ENCODE measurements around the gene BANF2.

BANF2 gene

DNA sequence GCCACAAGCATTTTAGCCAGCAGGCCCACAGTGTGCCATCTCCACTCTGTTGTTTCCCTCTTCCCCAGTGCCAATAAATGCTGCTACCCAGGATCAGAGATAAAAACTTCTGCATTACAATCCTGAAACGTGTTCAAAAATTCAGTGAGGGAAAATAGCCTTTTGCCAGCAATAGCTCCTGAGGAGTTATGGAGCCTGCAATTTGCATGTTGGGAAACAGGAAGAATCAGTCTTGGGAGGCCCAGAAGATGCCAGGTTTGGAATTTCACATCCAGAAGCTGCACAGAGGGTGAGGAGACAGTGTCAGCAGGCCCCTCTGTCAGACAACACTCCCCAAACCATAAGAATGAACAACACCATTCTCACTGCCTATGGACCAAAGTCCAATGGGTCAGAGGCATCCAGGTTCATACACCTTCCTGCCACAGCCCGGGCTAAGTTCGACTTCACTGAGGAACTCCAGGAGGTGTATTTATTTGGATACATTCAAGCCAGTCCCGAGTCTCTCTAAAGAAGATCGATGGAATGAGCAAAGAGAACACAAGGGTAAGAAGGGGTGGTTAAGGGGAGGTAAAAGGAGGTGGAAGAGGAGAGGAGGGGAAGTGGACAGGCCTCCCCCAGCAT lies 38.5 kb upstream of the BANF2 start:
- no peak overlapping the region for H3K4me3 ChIP-seq (ENCODE audit: low read depth, low read length)
- DNase-seq (ENCODE audit: low read depth) = no peak
- TF ChIP-seq MYC (IDR thresholded peaks at IDR 0.05; ENCODE audit: low read depth, low read length) (no peak), MAX (IDR thresholded peaks at IDR 0.05; ENCODE audit: low read depth, low read length) (no peak), POLR2A (IDR thresholded peaks at IDR 0.05; ENCODE audit: extremely low read depth, insufficient read length) (no peak)
- TF ChIP-seq, protein P1, sequence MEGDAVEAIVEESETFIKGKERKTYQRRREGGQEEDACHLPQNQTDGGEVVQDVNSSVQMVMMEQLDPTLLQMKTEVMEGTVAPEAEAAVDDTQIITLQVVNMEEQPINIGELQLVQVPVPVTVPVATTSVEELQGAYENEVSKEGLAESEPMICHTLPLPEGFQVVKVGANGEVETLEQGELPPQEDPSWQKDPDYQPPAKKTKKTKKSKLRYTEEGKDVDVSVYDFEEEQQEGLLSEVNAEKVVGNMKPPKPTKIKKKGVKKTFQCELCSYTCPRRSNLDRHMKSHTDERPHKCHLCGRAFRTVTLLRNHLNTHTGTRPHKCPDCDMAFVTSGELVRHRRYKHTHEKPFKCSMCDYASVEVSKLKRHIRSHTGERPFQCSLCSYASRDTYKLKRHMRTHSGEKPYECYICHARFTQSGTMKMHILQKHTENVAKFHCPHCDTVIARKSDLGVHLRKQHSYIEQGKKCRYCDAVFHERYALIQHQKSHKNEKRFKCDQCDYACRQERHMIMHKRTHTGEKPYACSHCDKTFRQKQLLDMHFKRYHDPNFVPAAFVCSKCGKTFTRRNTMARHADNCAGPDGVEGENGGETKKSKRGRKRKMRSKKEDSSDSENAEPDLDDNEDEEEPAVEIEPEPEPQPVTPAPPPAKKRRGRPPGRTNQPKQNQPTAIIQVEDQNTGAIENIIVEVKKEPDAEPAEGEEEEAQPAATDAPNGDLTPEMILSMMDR (IDR thresholded peaks at IDR 0.05; ENCODE audit: low read depth, low read length) = no peak

GRCh38 chr20:17662333-17663039 lies 37.3 kb upstream of the BANF2 start:
- TF ChIP-seq MAX (IDR thresholded peaks at IDR 0.05; ENCODE audit: low read depth, low read length) (peak; percentile 73; the same call in 1 of the 2 replicates), POLR2A (IDR thresholded peaks at IDR 0.05; ENCODE audit: extremely low read depth, insufficient read length) (no peak), MYC (IDR thresholded peaks at IDR 0.05; ENCODE audit: low read depth, low read length) (0 out of 2 replicates have a peak, but pooled peaks have one; percentile 40)
- TF ChIP-seq, protein P1 (IDR thresholded peaks at IDR 0.05; ENCODE audit: low read depth, low read length) = no peak
- no peak overlapping the region for H3K4me3 ChIP-seq (ENCODE audit: low read depth, low read length)
- peak; percentile 93 for DNase-seq (ENCODE audit: low read depth)

DNA sequence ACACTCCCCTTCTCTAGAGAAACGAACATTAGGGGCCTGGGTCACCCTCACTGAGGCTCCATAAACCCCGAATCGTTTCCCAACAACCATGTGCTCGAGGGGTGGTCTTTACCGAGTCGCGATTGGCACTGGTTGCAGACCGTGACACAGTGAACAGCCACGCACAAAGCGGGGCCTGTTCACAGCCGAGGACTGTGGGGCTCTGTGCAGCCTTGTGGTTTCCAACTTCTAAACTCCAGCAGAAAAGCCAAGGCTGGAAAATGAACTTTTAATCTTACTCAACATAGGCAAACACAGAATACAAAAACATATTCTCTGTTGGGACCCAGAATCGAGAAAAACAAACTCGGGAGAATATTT lies 36.7 kb upstream of the BANF2 start:
- no peak for TF ChIP-seq MAX (IDR thresholded peaks at IDR 0.05; ENCODE audit: low read depth, low read length)
- TF ChIP-seq POLR2A (IDR thresholded peaks at IDR 0.05; ENCODE audit: extremely low read depth, insufficient read length) = no peak
- TF ChIP-seq, protein P1 (IDR thresholded peaks at IDR 0.05; ENCODE audit: low read depth, low read length) = no peak
- no peak for TF ChIP-seq MYC (IDR thresholded peaks at IDR 0.05; ENCODE audit: low read depth, low read length)
- no peak for DNase-seq (ENCODE audit: low read depth)
- H3K4me3 ChIP-seq (ENCODE audit: low read depth, low read length) = no peak overlapping the region

DNA sequence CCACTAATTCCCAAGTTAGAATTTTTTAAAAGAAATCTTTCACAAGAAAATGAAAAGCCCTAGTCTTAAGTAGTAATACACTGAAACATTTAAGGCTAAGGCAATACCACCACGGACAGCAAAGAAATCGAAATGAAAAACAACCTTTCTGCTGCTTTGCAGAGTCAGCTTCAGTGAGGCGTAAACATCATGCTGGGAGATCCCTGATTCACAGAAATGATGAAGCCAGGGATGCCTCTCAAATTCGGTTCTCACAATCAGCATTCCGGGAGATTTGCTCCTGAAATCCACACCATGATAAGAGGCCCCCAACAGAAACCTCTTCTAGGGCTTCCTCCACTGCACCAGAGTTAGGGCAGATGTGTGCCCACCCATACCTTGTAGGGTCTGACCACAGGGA lies 36.3 kb upstream of the BANF2 start:
- TF ChIP-seq POLR2A (IDR thresholded peaks at IDR 0.05; ENCODE audit: extremely low read depth, insufficient read length) (no peak), MYC (IDR thresholded peaks at IDR 0.05; ENCODE audit: low read depth, low read length) (no peak), MAX (IDR thresholded peaks at IDR 0.05; ENCODE audit: low read depth, low read length) (no peak)
- TF ChIP-seq, protein P1 (IDR thresholded peaks at IDR 0.05; ENCODE audit: low read depth, low read length) = no peak
- no peak overlapping the region for H3K4me3 ChIP-seq (ENCODE audit: low read depth, low read length)
- DNase-seq (ENCODE audit: low read depth) = no peak

DNA sequence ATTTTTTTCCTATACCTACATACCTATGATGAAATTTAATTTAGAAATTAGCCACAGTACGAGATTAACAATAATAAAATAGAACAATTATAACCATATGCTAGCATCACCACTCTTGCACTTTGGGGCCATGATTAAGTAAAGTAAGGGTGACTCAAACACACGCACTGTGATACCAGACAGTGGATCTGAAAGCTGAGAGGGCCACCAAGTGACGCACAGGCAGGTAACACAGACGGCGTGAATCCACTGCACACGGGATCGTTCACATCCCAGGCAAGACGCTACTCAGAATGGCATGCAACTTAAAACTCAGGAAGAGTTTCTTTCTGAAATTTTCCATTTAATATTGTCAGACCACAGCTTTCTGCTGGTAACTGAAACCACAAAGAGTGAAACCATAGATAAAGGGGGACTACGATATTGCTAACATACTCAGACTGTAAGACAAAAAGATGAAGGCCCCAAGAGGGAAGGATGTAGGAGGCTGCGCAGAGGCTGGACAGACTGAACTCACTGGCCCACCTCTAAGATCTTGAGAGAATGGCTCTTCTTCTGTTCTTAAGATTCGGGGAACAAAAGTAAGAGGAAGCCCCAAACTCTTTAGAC lies 35.6 kb upstream of the BANF2 start:
- H3K4me3 ChIP-seq (ENCODE audit: low read depth, low read length) = no peak overlapping the region
- TF ChIP-seq MYC (IDR thresholded peaks at IDR 0.05; ENCODE audit: low read depth, low read length) (no peak), POLR2A (IDR thresholded peaks at IDR 0.05; ENCODE audit: extremely low read depth, insufficient read length) (no peak), MAX (IDR thresholded peaks at IDR 0.05; ENCODE audit: low read depth, low read length) (no peak)
- TF ChIP-seq, protein P1 (IDR thresholded peaks at IDR 0.05; ENCODE audit: low read depth, low read length) = no peak

More for the DNA sequence above, 35.6 kb upstream of the BANF2 start:
- DNase-seq (ENCODE audit: low read depth) = peak; percentile 14
